Duodenal mucosa (tissue), 2 donors: ENCODE data around the gene SUN2.
A peak's percentile ranks its signal among the peaks of the same experiment; 100 is the strongest.

Source experiments
- H3K27ac ChIP-seq: one replicate; pipeline ENCODE4 v1.7.0; 2013; ENCODE audit warnings: low read depth, low read length
- H3K27me3 ChIP-seq, 2 donors: one replicate each; pipeline ENCODE4 v1.7.0; 2013; ENCODE audit warnings: low read length in 2 of 2, control low read depth in 1 of 2; ENCODE audit not compliant: insufficient read depth in 2 of 2, control insufficient read depth in 1 of 2
- H3K36me3 ChIP-seq, 2 donors: one replicate each; pipeline ENCODE4 v1.7.0; 2013; ENCODE audit warnings: low read length in 2 of 2, control low read depth in 1 of 2; ENCODE audit not compliant: insufficient read depth in 2 of 2, control insufficient read depth in 1 of 2
- H3K4me1 ChIP-seq, 2 donors: one replicate each; pipeline ENCODE4 v1.7.0; 2013; ENCODE audit warnings: low read length in 2 of 2, control low read depth in 1 of 2; ENCODE audit not compliant: insufficient read depth in 2 of 2, control insufficient read depth in 1 of 2
- H3K4me3 ChIP-seq, 2 donors: one replicate each; pipeline ENCODE4 v1.7.0; 2013; ENCODE audit warnings: low read length in 2 of 2, low read depth in 1 of 2
- H3K9ac ChIP-seq, 2 donors: one replicate each; pipeline ENCODE4 v1.7.0; 2013; ENCODE audit warnings: low read length in 2 of 2, low read depth in 1 of 2
- H3K9me3 ChIP-seq, 2 donors: one replicate each; pipeline ENCODE4 v1.7.0; 2013; ENCODE audit warnings: low read length in 2 of 2, control low read depth in 1 of 2; ENCODE audit not compliant: control insufficient read depth in 1 of 2

SUN2 gene

GRCh38 chr22:38698407-38699094 lies 57.2 kb downstream of the SUN2 start:
- Histone ChIP-seq H3K27ac (peak overlapping the region; percentile 97), H3K9ac (peak overlapping the region; percentile 88 to 98), H3K9me3 (no peaks in the 10 kb centered on the region), H3K4me1 (peaks cover 48 to 56% of the 10 kb centered on the region in 2 donors), H3K4me3 (peak overlapping the region; percentile 65 to 75), H3K27me3 (no peaks in the 10 kb centered on the region), H3K36me3 (no peaks in the 10 kb centered on the region)

GRCh38 chr22:38697425-38698089 lies 58.2 kb downstream of the SUN2 start:
- Histone ChIP-seq H3K27ac (peak overlapping the region; percentile 15), H3K27me3 (no peaks in the 10 kb centered on the region), H3K4me1 (peaks cover 54 to 64% of the 10 kb centered on the region in 2 donors), H3K36me3 (no peaks in the 10 kb centered on the region), H3K9me3 (no peaks in the 10 kb centered on the region), H3K4me3 (peak overlapping the region; percentile 65 to 75), H3K9ac (peak overlapping the region; percentile 39 to 48)

GRCh38 chr22:38696606-38697424 lies 59.0 kb downstream of the SUN2 start:
- Histone ChIP-seq H3K9ac (peak overlapping the region; percentile 39 to 48), H3K27ac (peak overlapping the region; percentile 26), H3K36me3 (peaks cover 0 to 3% of the 10 kb centered on the region in 2 donors), H3K4me1 (peaks cover 54 to 64% of the 10 kb centered on the region in 2 donors), H3K4me3 (peak overlapping the region in 1 of 2 donors; percentile 65), H3K9me3 (no peaks in the 10 kb centered on the region), H3K27me3 (no peaks in the 10 kb centered on the region)

GRCh38 chr22:38694940-38695339 lies 60.9 kb downstream of the SUN2 start:
- H3K9me3 ChIP-seq = no peaks in the 10 kb centered on the region
- no peaks in the 10 kb centered on the region for H3K27me3 ChIP-seq
- no peak overlapping the region for H3K4me3 ChIP-seq
- H3K4me1 ChIP-seq = peaks cover 49 to 60% of the 10 kb centered on the region in 2 donors
- H3K36me3 ChIP-seq = peaks cover 0 to 6% of the 10 kb centered on the region in 2 donors
- H3K9ac ChIP-seq = peak overlapping the region in 1 of 2 donors; percentile 31
- H3K27ac ChIP-seq = no peak overlapping the region

- peak overlapping the region; percentile 82 for H3K27ac ChIP-seq
- H3K36me3 ChIP-seq = peaks cover 4 to 9% of the 10 kb centered on the region in 2 donors
- no peaks in the 10 kb centered on the region for H3K9me3 ChIP-seq
- peak overlapping the region in 1 of 2 donors; percentile 45 for H3K9ac ChIP-seq
- H3K4me1 ChIP-seq = peaks cover 40 to 59% of the 10 kb centered on the region in 2 donors
- H3K27me3 ChIP-seq = no peaks in the 10 kb centered on the region
- H3K4me3 ChIP-seq = peak overlapping the region in 1 of 2 donors; percentile 26
These were observed 61.7 kb downstream of the SUN2 start for GRCh38 chr22:38694049-38694448.

- Histone ChIP-seq H3K27me3 (no peaks in the 10 kb centered on the region), H3K9ac (no peak overlapping the region), H3K36me3 (peaks cover 34 to 49% of the 10 kb centered on the region in 2 donors), H3K4me1 (peaks cover 11 to 27% of the 10 kb centered on the region in 2 donors), H3K4me3 (no peak overlapping the region), H3K9me3 (no peaks in the 10 kb centered on the region), H3K27ac (no peak overlapping the region)
These were observed 66.1 kb downstream of the SUN2 start for GRCh38 chr22:38689651-38690050.

GRCh38 chr22:38685761-38686160 lies 70.0 kb downstream of the SUN2 start:
- no peak overlapping the region for H3K4me3 ChIP-seq
- no peak overlapping the region for H3K27ac ChIP-seq
- peaks cover 8 to 17% of the 10 kb centered on the region in 2 donors for H3K4me1 ChIP-seq
- H3K27me3 ChIP-seq = no peaks in the 10 kb centered on the region
- no peak overlapping the region for H3K9ac ChIP-seq
- H3K9me3 ChIP-seq = no peaks in the 10 kb centered on the region
- peaks cover 34 to 58% of the 10 kb centered on the region in 2 donors for H3K36me3 ChIP-seq

GRCh38 chr22:38684895-38685294 lies 70.9 kb downstream of the SUN2 start:
- H3K27me3 ChIP-seq = no peaks in the 10 kb centered on the region
- peaks cover 8 to 17% of the 10 kb centered on the region in 2 donors for H3K4me1 ChIP-seq
- no peak overlapping the region for H3K9ac ChIP-seq
- peaks cover 34 to 58% of the 10 kb centered on the region in 2 donors for H3K36me3 ChIP-seq
- H3K27ac ChIP-seq = no peak overlapping the region
- no peaks in the 10 kb centered on the region for H3K9me3 ChIP-seq
- no peak overlapping the region for H3K4me3 ChIP-seq
